Glutamatergic neuron (in vitro differentiated cells): ENCODE data around the gene SMAD3. TPM values are rescaled to one million over a fixed set of nuclear protein-coding genes. Genes with fewer than 3 reads are reported as not detected.

Source experiments
- DNase-seq: peaks from one replicate; pipeline ENCODE4 v3.0.0; 2022
- H3K27ac Mint-ChIP-seq: one replicate; pipeline ENCODE4 v1.8.0; 2020; ENCODE audit warnings: mild to moderate bottlenecking, mixed read lengths, inconsistent platforms; ENCODE audit not compliant: unreplicated experiment
- H3K27me3 Mint-ChIP-seq: one replicate; pipeline ENCODE4 v1.8.0; 2020; ENCODE audit warnings: mild to moderate bottlenecking, moderate library complexity, mixed read lengths, inconsistent platforms; ENCODE audit not compliant: unreplicated experiment
- H3K36me3 Mint-ChIP-seq: one replicate; pipeline ENCODE4 v1.8.0; 2020; ENCODE audit warnings: mild to moderate bottlenecking, mixed read lengths, inconsistent platforms; ENCODE audit not compliant: unreplicated experiment
- H3K4me1 Mint-ChIP-seq: one replicate; pipeline ENCODE4 v1.8.0; 2020; ENCODE audit warnings: mild to moderate bottlenecking, low read depth, mixed read lengths, inconsistent platforms; ENCODE audit not compliant: unreplicated experiment
- H3K4me3 Mint-ChIP-seq: one replicate; pipeline ENCODE4 v1.8.0; 2020; ENCODE audit warnings: mild to moderate bottlenecking, mixed read lengths, inconsistent platforms; ENCODE audit not compliant: unreplicated experiment
- H3K9me3 Mint-ChIP-seq: one replicate; pipeline ENCODE4 v1.8.0; 2020; ENCODE audit warnings: mild to moderate bottlenecking, moderate library complexity, mixed read lengths, inconsistent platforms; ENCODE audit not compliant: unreplicated experiment
- CTCF ChIP-seq: fragments of 200-600 bp; sonication (generic); IDR thresholded peaks from one replicate; pipeline ENCODE4 v1.5.0; 2021; ENCODE audit not compliant: partially characterized antibody, unreplicated experiment
- total RNA-seq: library from RNA; stranded (reverse); fragmentation: NEBNext Ultra II Directional; extraction: Animal tissue kit (Norgen Biotek cat#: 25700); gene quantifications from one replicate; pipeline ENCODE4 v1.2.1, GENCODE V29; 2021; ENCODE audit not compliant: unreplicated experiment

Gene SMAD3
- total RNA-seq, 1 donor from 2014 or later = 5.0 TPM

- no peak for TF ChIP-seq CTCF
- H3K36me3 Mint-ChIP-seq = no peaks in the 10 kb centered on the region
- no peaks in the 10 kb centered on the region for H3K4me1 Mint-ChIP-seq
- no peak overlapping the region for H3K4me3 Mint-ChIP-seq
- no peak overlapping the region for H3K27ac Mint-ChIP-seq
- H3K27me3 Mint-ChIP-seq = peaks cover 2% of the 10 kb centered on the region
- no peaks in the 10 kb centered on the region for H3K9me3 Mint-ChIP-seq
- DNase-seq = no peak
These were observed 159.9 kb downstream of the SMAD3 start for GRCh38 chr15:67225336-67225735.

- Mint-ChIP-seq H3K27me3 (peaks cover 2% of the 10 kb centered on the region), H3K4me1 (no peaks in the 10 kb centered on the region), H3K36me3 (no peaks in the 10 kb centered on the region), H3K4me3 (no peak overlapping the region), H3K9me3 (no peaks in the 10 kb centered on the region), H3K27ac (no peak overlapping the region)
- no peak for DNase-seq
- no peak for TF ChIP-seq CTCF
These were observed 162.0 kb downstream of the SMAD3 start for GRCh38 chr15:67227431-67227830.

GRCh38 chr15:67227846-67228245, 162.4 kb downstream of the SMAD3 start:
- no peak for DNase-seq

GRCh38 chr15:67228286-67228685, 162.9 kb downstream of the SMAD3 start:
- Mint-ChIP-seq H3K27ac (no peak overlapping the region), H3K27me3 (peaks cover 2% of the 10 kb centered on the region), H3K4me1 (no peaks in the 10 kb centered on the region), H3K4me3 (no peak overlapping the region), H3K9me3 (no peaks in the 10 kb centered on the region), H3K36me3 (no peaks in the 10 kb centered on the region)
- no peak for TF ChIP-seq CTCF
- no peak for DNase-seq

More at GRCh38 chr15:67227846-67228245, 162.4 kb downstream of the SMAD3 start:
- H3K4me3 Mint-ChIP-seq = no peak overlapping the region
- no peak overlapping the region for H3K27ac Mint-ChIP-seq
- H3K9me3 Mint-ChIP-seq = no peaks in the 10 kb centered on the region
- no peaks in the 10 kb centered on the region for H3K4me1 Mint-ChIP-seq
- H3K27me3 Mint-ChIP-seq = peaks cover 2% of the 10 kb centered on the region
- no peak for TF ChIP-seq CTCF
- no peaks in the 10 kb centered on the region for H3K36me3 Mint-ChIP-seq

GRCh38 chr15:67230504-67230903, 165.1 kb downstream of the SMAD3 start:
- no peak overlapping the region for H3K27ac Mint-ChIP-seq
- no peaks in the 10 kb centered on the region for H3K4me1 Mint-ChIP-seq
- H3K36me3 Mint-ChIP-seq = no peaks in the 10 kb centered on the region

More at GRCh38 chr15:67230504-67230903, 165.1 kb downstream of the SMAD3 start:
- Mint-ChIP-seq H3K9me3 (no peaks in the 10 kb centered on the region), H3K4me3 (no peak overlapping the region), H3K27me3 (peaks cover 2% of the 10 kb centered on the region)
- no peak for DNase-seq
- TF ChIP-seq CTCF = no peak
